Chondrocyte (in vitro differentiated cells): ENCODE measurements around the gene SMR3A. TPM values are rescaled to one million over a fixed set of nuclear protein-coding genes. Genes with fewer than 3 reads are reported as not detected.

ENCODE experiments used
- DNase-seq: peaks from one replicate; pipeline ENCODE4 v3.0.0; 2021; ENCODE audit warnings: mixed read lengths, low spot score
- H3K27ac Mint-ChIP-seq: one replicate; pipeline ENCODE4 v1.8.0; 2021; ENCODE audit warnings: mild to moderate bottlenecking, moderate library complexity, mixed read lengths; ENCODE audit not compliant: unreplicated experiment
- H3K27me3 Mint-ChIP-seq: 2 replicates; pipeline ENCODE4 v1.8.0; 2021; ENCODE audit warnings: low read depth, mixed read lengths
- H3K36me3 Mint-ChIP-seq: 2 replicates; pipeline ENCODE4 v1.8.0; 2021; ENCODE audit warnings: low read depth, mixed read lengths
- H3K4me1 Mint-ChIP-seq: 2 replicates; pipeline ENCODE4 v1.8.0; 2021; ENCODE audit warnings: low read depth, mild to moderate bottlenecking, mixed read lengths
- H3K4me3 Mint-ChIP-seq: one replicate; pipeline ENCODE4 v1.8.0; 2021; ENCODE audit warnings: mild to moderate bottlenecking, moderate library complexity, mixed read lengths; ENCODE audit not compliant: unreplicated experiment
- H3K9me3 Mint-ChIP-seq: 2 replicates; pipeline ENCODE4 v1.8.0; 2021; ENCODE audit warnings: low read depth, mixed read lengths
- CTCF ChIP-seq: fragments of 200-600 bp; sonication (generic); IDR thresholded peaks from 2 replicates; pipeline ENCODE4 v1.5.0; 2021; ENCODE audit warnings: antibody characterized with exemption, mild to moderate bottlenecking, moderate library complexity
- long read RNA-seq: library from polyadenylated mRNA; stranded (forward); transcript quantifications from one replicate; pipeline ENCODE4 v2.0.0, GENCODE V29; 2021
- total RNA-seq: library from RNA; stranded (reverse); gene quantifications from 3 replicates; pipeline ENCODE4 v1.2.1, GENCODE V29; 2021

SMR3A gene
- not detected in 3 replicates for total RNA-seq
- long read RNA-seq: 0 reads

- no peak within 1 kb of the TSS for H3K27ac Mint-ChIP-seq
- peaks cover 7% of the 10 kb centered on the region for H3K27me3 Mint-ChIP-seq
- no peaks in the 10 kb centered on the region for H3K4me1 Mint-ChIP-seq
- no peak within 1 kb of the TSS for H3K4me3 Mint-ChIP-seq
- peaks cover 1% of the 10 kb centered on the region for H3K36me3 Mint-ChIP-seq
- TF ChIP-seq CTCF: no peak
- H3K9me3 Mint-ChIP-seq: no peaks in the 10 kb centered on the region
- DNase-seq: no peak
Measured at GRCh38 chr4:70360460-70360859, at the start of gene SMR3A. SMR3A (plus strand) TSS chr4:70360760; CDS start chr4:70362116, 1,356 bp downstream.

- peaks cover 3% of the 10 kb centered on the region for H3K9me3 Mint-ChIP-seq
- no peak overlapping the region for H3K4me3 Mint-ChIP-seq
- no peaks in the 10 kb centered on the region for H3K4me1 Mint-ChIP-seq
- DNase-seq: no peak
- no peaks in the 10 kb centered on the region for H3K36me3 Mint-ChIP-seq
- peaks cover 2% of the 10 kb centered on the region for H3K27me3 Mint-ChIP-seq
- no peak for TF ChIP-seq CTCF
- no peak overlapping the region for H3K27ac Mint-ChIP-seq
Measured at GRCh38 chr4:70313736-70314135, 46.8 kb upstream of the SMR3A start.

GRCh38 chr4:70315928-70316327, 44.6 kb upstream of the SMR3A start:
- Mint-ChIP-seq H3K4me1 (no peaks in the 10 kb centered on the region), H3K27me3 (peaks cover 2% of the 10 kb centered on the region), H3K27ac (no peak overlapping the region), H3K4me3 (no peak overlapping the region), H3K36me3 (no peaks in the 10 kb centered on the region), H3K9me3 (no peaks in the 10 kb centered on the region)
- TF ChIP-seq CTCF: no peak
- DNase-seq: no peak

- H3K36me3 Mint-ChIP-seq: no peaks in the 10 kb centered on the region
- H3K4me3 Mint-ChIP-seq: no peak overlapping the region
- no peak for TF ChIP-seq CTCF
- H3K4me1 Mint-ChIP-seq: no peaks in the 10 kb centered on the region
- DNase-seq: no peak
- peaks cover 4% of the 10 kb centered on the region for H3K9me3 Mint-ChIP-seq
- H3K27me3 Mint-ChIP-seq: peaks cover 4% of the 10 kb centered on the region
- H3K27ac Mint-ChIP-seq: no peak overlapping the region
Measured at GRCh38 chr4:70326052-70326451, 34.5 kb upstream of the SMR3A start.

- Mint-ChIP-seq H3K27ac (no peak within 1 kb of the TSS), H3K36me3 (no peaks in the 10 kb centered on the region), H3K27me3 (peaks cover 3% of the 10 kb centered on the region), H3K9me3 (no peaks in the 10 kb centered on the region), H3K4me3 (no peak within 1 kb of the TSS), H3K4me1 (no peaks in the 10 kb centered on the region)
- no peak for DNase-seq
- TF ChIP-seq CTCF: no peak
Measured at GRCh38 chr4:70334681-70335080, 25.9 kb upstream of the SMR3A start, which contains the start of gene CABS1. CABS1 (plus strand) TSS chr4:70334981; CDS start chr4:70335040, 59 bp downstream.
